ENCODE data around the gene FAM47E.
"Not testable (repeated sequence)": the region's sequence is repeated elsewhere in the genome, so short reads cannot be mapped to it uniquely, and the experiment has no call there.

GRCh38 chr4:76243877-76244276 lies 7.6 kb upstream of the FAM47E start:
- not testable (repeated sequence) for TF ChIP-seq CTCF (IDR thresholded peaks at IDR 0.05; ENCODE audit: extremely low read depth in 1 of 2, insufficient read depth in 1 of 2, low read depth in 1 of 2, low read length in 2 of 2); POLR2A (IDR thresholded peaks at IDR 0.05; ENCODE audit: low read depth, low read length); EZH2 (IDR thresholded peaks at IDR 0.05; ENCODE audit: borderline replicate concordance, low read depth, low read length, severe bottlenecking); POLR2AphosphoS5 (IDR thresholded peaks at IDR 0.05; ENCODE audit: insufficient read depth, low read depth, low read length)

All from endothelial cell of umbilical vein (primary cell).